Measurements from ENCODE around the gene WDR72. TPM values are rescaled to one million over a fixed set of nuclear protein-coding genes. Genes with fewer than 3 reads are reported as not detected.

WDR72 gene
- total RNA-seq, 1 donor from 2014 or later = 0.14 TPM

GRCh38 chr15:53747501-53748068, 11.9 kb downstream of the WDR72 start:
- H3K4me3 ChIP-seq (ENCODE audit: insufficient read depth, low read depth, low read length) = no peak overlapping the region
- TF ChIP-seq CTCF (IDR thresholded peaks at IDR 0.05; ENCODE audit: insufficient read depth, low read depth, low read length) (no peak), EZH2 (IDR thresholded peaks at IDR 0.05; ENCODE audit: insufficient read depth, low read length) (no peak)
- no peak overlapping the region for H2AFZ ChIP-seq (ENCODE audit: low read depth, low read length)
- no peak overlapping the region for H3K4me3 Mint-ChIP-seq (ENCODE audit: unreplicated experiment)
- H3K4me1 Mint-ChIP-seq (ENCODE audit: low read depth, unreplicated experiment) = no peaks in the 10 kb centered on the region
- no peaks in the 10 kb centered on the region for H3K79me2 ChIP-seq (ENCODE audit: insufficient read depth, low read length)
- no peaks in the 10 kb centered on the region for H3K36me3 Mint-ChIP-seq (ENCODE audit: low read depth, unreplicated experiment)
- H3K27ac ChIP-seq (ENCODE audit: low read depth, low read length) = no peak overlapping the region
- no peaks in the 10 kb centered on the region for H4K20me1 ChIP-seq (ENCODE audit: insufficient read depth, low read length)
- H3K27ac Mint-ChIP-seq (ENCODE audit: unreplicated experiment) = no peak overlapping the region
- peaks cover 1% of the 10 kb centered on the region for H3K9me3 Mint-ChIP-seq (ENCODE audit: unreplicated experiment)
- FAIRE-seq = no peak
- H3K9ac ChIP-seq (ENCODE audit: low read length) = no peak overlapping the region
- no peak overlapping the region for H3K4me2 ChIP-seq (ENCODE audit: low read length)
- H3K36me3 ChIP-seq (ENCODE audit: insufficient read depth, low read length) = no peaks in the 10 kb centered on the region
- H3K27me3 ChIP-seq (ENCODE audit: insufficient read depth, low read length) = no peaks in the 10 kb centered on the region
- H3K9me3 ChIP-seq (ENCODE audit: insufficient read depth, low read depth, low read length) = no peaks in the 10 kb centered on the region
- no peak for DNase-seq (ENCODE audit: low read depth)
- no peaks in the 10 kb centered on the region for H3K27me3 Mint-ChIP-seq (ENCODE audit: low read depth, unreplicated experiment)
- no peaks in the 10 kb centered on the region for H3K4me1 ChIP-seq (ENCODE audit: insufficient read depth, low read length)

DNA sequence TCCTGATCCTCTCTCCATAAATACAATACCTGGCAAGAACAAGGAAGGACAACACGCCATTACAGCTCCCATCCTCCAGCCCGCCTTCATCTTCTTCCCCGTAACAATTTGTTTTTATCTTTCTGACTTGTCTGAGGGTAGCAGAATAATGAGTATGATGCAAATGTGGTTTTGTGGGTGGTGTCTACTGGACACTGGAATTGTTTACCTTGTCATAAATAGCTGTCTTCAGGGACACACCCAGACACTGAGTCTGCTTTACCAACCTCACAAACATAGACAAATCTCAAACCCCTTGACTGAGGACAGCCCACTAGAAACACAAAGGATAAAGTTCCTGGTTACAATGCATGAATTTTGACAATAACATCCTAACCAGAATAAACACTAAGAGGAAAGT, 13.4 kb downstream of the WDR72 start:
- H3K4me1 ChIP-seq (ENCODE audit: insufficient read depth, low read length) = no peaks in the 10 kb centered on the region
- Mint-ChIP-seq H3K36me3 (ENCODE audit: low read depth, unreplicated experiment) (no peaks in the 10 kb centered on the region), H3K9me3 (ENCODE audit: unreplicated experiment) (peaks cover 1% of the 10 kb centered on the region), H3K4me1 (ENCODE audit: low read depth, unreplicated experiment) (no peaks in the 10 kb centered on the region), H3K4me3 (ENCODE audit: unreplicated experiment) (no peak overlapping the region), H3K27ac (ENCODE audit: unreplicated experiment) (no peak overlapping the region), H3K27me3 (ENCODE audit: low read depth, unreplicated experiment) (no peaks in the 10 kb centered on the region)
- no peak overlapping the region for H3K27ac ChIP-seq (ENCODE audit: low read depth, low read length)
- no peak for FAIRE-seq
- no peaks in the 10 kb centered on the region for H3K9me3 ChIP-seq (ENCODE audit: insufficient read depth, low read depth, low read length)
- H3K4me2 ChIP-seq (ENCODE audit: low read length) = no peak overlapping the region
- no peaks in the 10 kb centered on the region for H3K79me2 ChIP-seq (ENCODE audit: insufficient read depth, low read length)
- H3K9ac ChIP-seq (ENCODE audit: low read length) = no peak overlapping the region
- DNase-seq (ENCODE audit: low read depth) = no peak
- H2AFZ ChIP-seq (ENCODE audit: low read depth, low read length) = no peak overlapping the region
- H4K20me1 ChIP-seq (ENCODE audit: insufficient read depth, low read length) = no peaks in the 10 kb centered on the region
- H3K4me3 ChIP-seq (ENCODE audit: insufficient read depth, low read depth, low read length) = no peak overlapping the region
- TF ChIP-seq EZH2 (IDR thresholded peaks at IDR 0.05; ENCODE audit: insufficient read depth, low read length) = no peak
- no peak for TF ChIP-seq CTCF (IDR thresholded peaks at IDR 0.05; ENCODE audit: insufficient read depth, low read depth, low read length)
- H3K36me3 ChIP-seq (ENCODE audit: insufficient read depth, low read length) = no peaks in the 10 kb centered on the region
- no peaks in the 10 kb centered on the region for H3K27me3 ChIP-seq (ENCODE audit: insufficient read depth, low read length)

DNA sequence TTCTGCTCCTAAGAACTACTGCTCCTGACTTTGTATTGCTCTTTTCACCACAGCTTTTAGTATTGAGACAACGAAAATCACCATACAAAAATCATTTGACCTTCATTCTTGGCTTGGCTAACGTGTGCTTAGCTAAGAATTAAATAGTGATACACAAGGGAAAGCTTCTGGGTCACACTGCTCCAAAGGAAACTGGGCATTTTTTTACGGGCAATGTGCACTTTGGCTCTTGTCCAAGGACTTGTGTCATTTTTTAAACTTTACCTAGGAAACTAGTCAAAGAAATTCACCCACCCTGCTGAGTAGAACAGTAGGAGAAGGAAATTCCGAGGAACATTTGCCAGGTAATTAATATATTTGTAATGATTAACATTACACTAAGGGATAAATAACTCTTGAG, 19.8 kb downstream of the WDR72 start:
- H3K27ac ChIP-seq (ENCODE audit: low read depth, low read length) = no peak overlapping the region
- FAIRE-seq = no peak
- Mint-ChIP-seq H3K27me3 (ENCODE audit: low read depth, unreplicated experiment) (no peaks in the 10 kb centered on the region), H3K36me3 (ENCODE audit: low read depth, unreplicated experiment) (no peaks in the 10 kb centered on the region), H3K4me3 (ENCODE audit: unreplicated experiment) (no peak overlapping the region), H3K9me3 (ENCODE audit: unreplicated experiment) (no peaks in the 10 kb centered on the region), H3K27ac (ENCODE audit: unreplicated experiment) (no peak overlapping the region), H3K4me1 (ENCODE audit: low read depth, unreplicated experiment) (no peaks in the 10 kb centered on the region)
- no peak for TF ChIP-seq CTCF (IDR thresholded peaks at IDR 0.05; ENCODE audit: insufficient read depth, low read depth, low read length)
- TF ChIP-seq EZH2 (IDR thresholded peaks at IDR 0.05; ENCODE audit: insufficient read depth, low read length) = no peak
- no peaks in the 10 kb centered on the region for H4K20me1 ChIP-seq (ENCODE audit: insufficient read depth, low read length)
- H3K36me3 ChIP-seq (ENCODE audit: insufficient read depth, low read length) = no peaks in the 10 kb centered on the region
- no peak overlapping the region for H2AFZ ChIP-seq (ENCODE audit: low read depth, low read length)
- no peak for DNase-seq (ENCODE audit: low read depth)
- H3K9me3 ChIP-seq (ENCODE audit: insufficient read depth, low read depth, low read length) = no peaks in the 10 kb centered on the region
- H3K79me2 ChIP-seq (ENCODE audit: insufficient read depth, low read length) = no peaks in the 10 kb centered on the region
- H3K4me2 ChIP-seq (ENCODE audit: low read length) = no peak overlapping the region
- H3K4me3 ChIP-seq (ENCODE audit: insufficient read depth, low read depth, low read length) = no peak overlapping the region
- no peaks in the 10 kb centered on the region for H3K4me1 ChIP-seq (ENCODE audit: insufficient read depth, low read length)
- no peaks in the 10 kb centered on the region for H3K27me3 ChIP-seq (ENCODE audit: insufficient read depth, low read length)
- no peak overlapping the region for H3K9ac ChIP-seq (ENCODE audit: low read length)
